ENCODE results near the gene BICRAL.
"Not testable (repeated sequence)": the region's sequence is repeated elsewhere in the genome, so short reads cannot be mapped to it uniquely, and the experiment has no call there.

BICRAL gene, protein sequence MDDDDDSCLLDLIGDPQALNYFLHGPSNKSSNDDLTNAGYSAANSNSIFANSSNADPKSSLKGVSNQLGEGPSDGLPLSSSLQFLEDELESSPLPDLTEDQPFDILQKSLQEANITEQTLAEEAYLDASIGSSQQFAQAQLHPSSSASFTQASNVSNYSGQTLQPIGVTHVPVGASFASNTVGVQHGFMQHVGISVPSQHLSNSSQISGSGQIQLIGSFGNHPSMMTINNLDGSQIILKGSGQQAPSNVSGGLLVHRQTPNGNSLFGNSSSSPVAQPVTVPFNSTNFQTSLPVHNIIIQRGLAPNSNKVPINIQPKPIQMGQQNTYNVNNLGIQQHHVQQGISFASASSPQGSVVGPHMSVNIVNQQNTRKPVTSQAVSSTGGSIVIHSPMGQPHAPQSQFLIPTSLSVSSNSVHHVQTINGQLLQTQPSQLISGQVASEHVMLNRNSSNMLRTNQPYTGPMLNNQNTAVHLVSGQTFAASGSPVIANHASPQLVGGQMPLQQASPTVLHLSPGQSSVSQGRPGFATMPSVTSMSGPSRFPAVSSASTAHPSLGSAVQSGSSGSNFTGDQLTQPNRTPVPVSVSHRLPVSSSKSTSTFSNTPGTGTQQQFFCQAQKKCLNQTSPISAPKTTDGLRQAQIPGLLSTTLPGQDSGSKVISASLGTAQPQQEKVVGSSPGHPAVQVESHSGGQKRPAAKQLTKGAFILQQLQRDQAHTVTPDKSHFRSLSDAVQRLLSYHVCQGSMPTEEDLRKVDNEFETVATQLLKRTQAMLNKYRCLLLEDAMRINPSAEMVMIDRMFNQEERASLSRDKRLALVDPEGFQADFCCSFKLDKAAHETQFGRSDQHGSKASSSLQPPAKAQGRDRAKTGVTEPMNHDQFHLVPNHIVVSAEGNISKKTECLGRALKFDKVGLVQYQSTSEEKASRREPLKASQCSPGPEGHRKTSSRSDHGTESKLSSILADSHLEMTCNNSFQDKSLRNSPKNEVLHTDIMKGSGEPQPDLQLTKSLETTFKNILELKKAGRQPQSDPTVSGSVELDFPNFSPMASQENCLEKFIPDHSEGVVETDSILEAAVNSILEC

DNA sequence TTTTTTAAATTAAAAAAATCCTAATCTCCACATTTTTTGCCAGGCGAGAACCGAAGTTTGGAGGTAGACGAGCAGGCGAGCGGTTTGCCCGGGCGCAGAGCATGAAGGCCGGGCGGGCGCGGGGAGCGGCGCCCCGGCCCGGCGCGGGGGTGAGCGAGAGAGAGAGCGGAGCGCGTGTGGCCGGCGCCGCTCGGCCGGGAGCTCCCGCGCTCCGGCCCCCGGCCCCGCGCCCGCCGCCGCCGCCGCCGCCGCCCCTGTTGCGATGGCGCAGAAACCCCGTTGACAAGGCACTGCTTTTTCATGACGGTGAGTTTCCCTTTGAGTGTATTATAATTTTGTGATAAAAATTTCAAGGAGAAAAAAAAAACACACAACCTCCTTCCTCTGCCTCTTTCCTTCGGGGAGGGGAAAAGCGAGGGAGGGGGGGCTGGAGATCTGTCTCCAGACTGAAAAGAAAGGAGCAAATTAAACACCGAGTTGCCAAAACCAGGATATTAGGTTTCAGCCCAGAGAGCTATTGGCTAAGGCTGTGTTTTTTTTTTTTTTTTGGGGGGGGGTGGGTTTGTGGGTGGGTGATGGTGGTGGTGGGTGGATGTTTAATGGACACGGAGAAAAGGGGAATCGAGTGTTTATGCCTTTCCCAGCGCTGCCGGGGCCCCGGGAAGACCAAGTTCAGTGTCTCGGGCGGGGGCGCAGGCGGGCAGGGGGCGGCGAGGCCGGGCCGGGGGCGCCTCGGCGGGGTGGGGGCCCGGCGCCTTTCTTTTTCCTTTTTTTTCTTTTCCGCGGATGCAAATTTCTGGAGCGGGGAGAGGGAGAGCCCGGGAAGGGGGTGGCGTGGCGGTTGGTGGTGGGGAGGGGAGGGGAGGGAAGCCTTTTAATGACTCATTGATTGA lies at the start of gene BICRAL:
Gene BICRAL (plus strand): TSS at position 257 of the 893 bp plus-strand sequence. CDS start 39,971 bp downstream, outside the sequence.
- no peaks in the 10 kb centered on the region for H3K9me3 ChIP-seq (ENCODE audit: control insufficient read depth, insufficient read depth, low read length)
- H3K4me3 ChIP-seq (ENCODE audit: low read depth, low read length): peak within 1 kb of the TSS; percentile 75
- no peaks in the 10 kb centered on the region for H3K36me3 ChIP-seq (ENCODE audit: control insufficient read depth, insufficient read depth, low read length)
- H3K4me1 ChIP-seq (ENCODE audit: control insufficient read depth, insufficient read depth, low read length): peaks cover 15% of the 10 kb centered on the region
- no peaks in the 10 kb centered on the region for H3K27me3 ChIP-seq (ENCODE audit: control insufficient read depth, insufficient read depth, low read length)
- H3K9ac ChIP-seq (ENCODE audit: low read depth, low read length): peak within 1 kb of the TSS; percentile 98

DNA sequence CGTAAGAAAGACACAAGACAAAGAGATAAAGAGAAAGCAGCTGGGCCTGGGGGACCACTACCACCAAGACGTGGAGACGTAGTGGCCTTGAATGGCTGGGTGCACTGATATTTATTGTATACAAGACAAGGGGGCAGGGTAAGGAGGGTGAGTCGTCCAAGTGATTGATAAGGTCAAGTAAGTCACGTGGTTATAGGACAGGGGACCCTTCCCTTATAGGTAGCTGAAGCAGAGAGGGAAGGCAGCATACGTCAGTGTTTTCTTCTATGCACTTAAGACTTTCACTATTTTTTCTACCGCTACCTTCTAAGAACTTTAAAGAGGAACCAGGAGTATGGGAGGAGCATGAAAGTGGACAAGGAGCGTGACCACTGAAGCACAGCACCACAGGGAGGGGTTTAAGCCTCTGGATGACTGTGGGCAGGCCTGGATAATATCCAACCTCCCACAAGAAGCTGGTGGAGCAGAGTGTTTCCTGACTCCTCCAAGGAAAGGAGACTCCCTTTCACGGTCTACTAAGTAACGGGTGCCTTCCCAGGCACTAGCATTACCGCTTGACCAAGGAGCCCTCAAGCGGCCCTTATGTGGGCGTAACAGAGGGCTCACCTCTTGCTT lies 47.9 kb upstream of the BICRAL start:
- H3K9ac ChIP-seq (ENCODE audit: low read depth, low read length); H3K36me3 ChIP-seq (ENCODE audit: control insufficient read depth, insufficient read depth, low read length); H3K4me1 ChIP-seq (ENCODE audit: control insufficient read depth, insufficient read depth, low read length); H3K27me3 ChIP-seq (ENCODE audit: control insufficient read depth, insufficient read depth, low read length); H3K9me3 ChIP-seq (ENCODE audit: control insufficient read depth, insufficient read depth, low read length); H3K4me3 ChIP-seq (ENCODE audit: low read depth, low read length): not testable (repeated sequence)

- no peak overlapping the region for H3K9ac ChIP-seq (ENCODE audit: low read depth, low read length)
- no peak overlapping the region for H3K4me3 ChIP-seq (ENCODE audit: low read depth, low read length)
Observed at GRCh38 chr6:42735976-42736375, 45.9 kb upstream of the BICRAL start.

DNA sequence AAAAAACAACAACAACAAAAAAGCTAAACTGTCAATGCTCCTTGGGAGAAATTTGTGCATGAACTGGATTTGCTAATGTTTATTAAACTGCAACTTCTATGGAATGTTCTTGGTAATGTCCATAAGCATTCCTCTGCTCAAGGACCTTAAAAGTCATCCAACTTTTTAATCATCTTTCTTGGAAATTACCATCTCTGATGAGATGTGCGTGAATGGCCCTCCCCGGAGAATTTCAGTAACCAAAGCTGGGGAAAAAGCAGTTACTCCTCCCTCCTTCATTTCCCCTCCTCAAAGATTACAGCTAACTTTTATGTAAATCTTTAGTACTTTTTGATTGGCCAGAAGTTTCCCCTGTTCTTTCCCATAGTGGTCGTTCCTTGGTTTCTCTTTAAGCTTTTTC lies 41.1 kb upstream of the BICRAL start:
- Histone ChIP-seq H3K4me1 (ENCODE audit: control insufficient read depth, insufficient read depth, low read length) (no peaks in the 10 kb centered on the region), H3K4me3 (ENCODE audit: low read depth, low read length) (no peak overlapping the region), H3K36me3 (ENCODE audit: control insufficient read depth, insufficient read depth, low read length) (no peaks in the 10 kb centered on the region), H3K9me3 (ENCODE audit: control insufficient read depth, insufficient read depth, low read length) (no peaks in the 10 kb centered on the region), H3K9ac (ENCODE audit: low read depth, low read length) (no peak overlapping the region), H3K27me3 (ENCODE audit: control insufficient read depth, insufficient read depth, low read length) (no peaks in the 10 kb centered on the region)

More at GRCh38 chr6:42735976-42736375, 45.9 kb upstream of the BICRAL start:
- no peaks in the 10 kb centered on the region for H3K27me3 ChIP-seq (ENCODE audit: control insufficient read depth, insufficient read depth, low read length)
- no peaks in the 10 kb centered on the region for H3K9me3 ChIP-seq (ENCODE audit: control insufficient read depth, insufficient read depth, low read length)
- no peaks in the 10 kb centered on the region for H3K4me1 ChIP-seq (ENCODE audit: control insufficient read depth, insufficient read depth, low read length)
- no peaks in the 10 kb centered on the region for H3K36me3 ChIP-seq (ENCODE audit: control insufficient read depth, insufficient read depth, low read length)

- Histone ChIP-seq H3K9ac (ENCODE audit: low read depth, low read length) (no peak overlapping the region), H3K9me3 (ENCODE audit: control insufficient read depth, insufficient read depth, low read length) (no peaks in the 10 kb centered on the region), H3K36me3 (ENCODE audit: control insufficient read depth, insufficient read depth, low read length) (no peaks in the 10 kb centered on the region), H3K4me1 (ENCODE audit: control insufficient read depth, insufficient read depth, low read length) (no peaks in the 10 kb centered on the region), H3K4me3 (ENCODE audit: low read depth, low read length) (no peak overlapping the region), H3K27me3 (ENCODE audit: control insufficient read depth, insufficient read depth, low read length) (no peaks in the 10 kb centered on the region)
Observed at GRCh38 chr6:42742116-42742894, 39.5 kb upstream of the BICRAL start.

DNA sequence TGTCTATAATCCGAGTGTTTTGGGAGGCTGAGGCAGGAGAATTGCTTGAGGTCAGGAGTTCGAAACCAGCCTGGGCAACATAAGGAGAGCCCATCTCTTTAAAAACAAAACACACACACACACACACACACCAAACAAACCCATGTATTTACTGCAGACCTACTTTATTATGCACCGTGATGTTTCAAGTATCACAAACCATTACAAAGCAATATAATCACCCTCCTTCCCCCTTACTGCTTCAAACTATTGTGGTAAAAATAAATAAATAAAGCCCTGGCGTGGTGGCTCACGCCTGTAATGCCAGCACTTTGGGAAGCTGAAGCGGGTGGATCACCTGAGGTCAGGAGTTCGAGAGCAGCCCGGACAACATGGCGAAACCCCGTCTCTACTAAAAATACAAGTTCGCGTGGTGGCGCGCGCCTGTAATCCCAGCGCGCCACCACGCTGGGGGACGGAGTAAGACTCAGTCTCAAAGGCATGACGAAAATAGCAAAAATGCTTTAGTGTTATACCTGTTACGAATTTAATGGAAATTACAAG lies 37.4 kb upstream of the BICRAL start:
- H3K9ac ChIP-seq (ENCODE audit: low read depth, low read length): peak overlapping the region; percentile 91
- peak overlapping the region; percentile 99 for H3K4me3 ChIP-seq (ENCODE audit: low read depth, low read length)
- H3K4me1 ChIP-seq (ENCODE audit: control insufficient read depth, insufficient read depth, low read length): no peaks in the 10 kb centered on the region
- no peaks in the 10 kb centered on the region for H3K27me3 ChIP-seq (ENCODE audit: control insufficient read depth, insufficient read depth, low read length)
- H3K9me3 ChIP-seq (ENCODE audit: control insufficient read depth, insufficient read depth, low read length): no peaks in the 10 kb centered on the region
- H3K36me3 ChIP-seq (ENCODE audit: control insufficient read depth, insufficient read depth, low read length): no peaks in the 10 kb centered on the region

DNA sequence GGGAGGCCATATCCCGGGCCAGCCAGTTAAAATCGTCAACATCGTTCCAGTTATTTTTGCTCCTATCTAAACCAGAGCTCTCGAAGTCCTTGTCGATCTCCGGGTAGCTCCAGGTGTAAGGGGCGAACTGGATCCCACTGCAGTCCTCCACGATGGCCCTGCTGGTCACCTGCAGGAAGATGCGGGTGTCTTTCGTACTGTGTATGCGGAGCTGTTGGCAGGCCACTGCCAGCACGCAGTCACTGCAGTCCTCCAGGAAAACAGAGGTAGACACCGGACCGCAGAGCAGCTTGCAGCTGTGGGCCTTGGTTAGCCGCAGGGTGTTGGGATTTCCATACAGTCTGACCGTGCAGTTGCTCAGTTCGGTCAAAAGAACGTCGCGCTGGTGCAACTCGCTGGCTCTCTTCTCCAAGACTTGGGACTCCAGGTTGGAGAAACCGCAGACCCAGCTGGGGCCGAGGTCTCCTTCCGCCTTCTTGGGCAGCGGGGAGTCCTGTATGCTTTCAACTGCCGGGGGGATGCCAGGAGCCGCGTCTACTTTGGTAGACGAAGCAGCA lies 36.7 kb upstream of the BICRAL start:
- Histone ChIP-seq H3K36me3 (ENCODE audit: control insufficient read depth, insufficient read depth, low read length) (no peaks in the 10 kb centered on the region), H3K9me3 (ENCODE audit: control insufficient read depth, insufficient read depth, low read length) (no peaks in the 10 kb centered on the region), H3K27me3 (ENCODE audit: control insufficient read depth, insufficient read depth, low read length) (no peaks in the 10 kb centered on the region), H3K4me3 (ENCODE audit: low read depth, low read length) (peak overlapping the region; percentile 99), H3K9ac (ENCODE audit: low read depth, low read length) (peak overlapping the region; percentile 91), H3K4me1 (ENCODE audit: control insufficient read depth, insufficient read depth, low read length) (no peaks in the 10 kb centered on the region)

DNA sequence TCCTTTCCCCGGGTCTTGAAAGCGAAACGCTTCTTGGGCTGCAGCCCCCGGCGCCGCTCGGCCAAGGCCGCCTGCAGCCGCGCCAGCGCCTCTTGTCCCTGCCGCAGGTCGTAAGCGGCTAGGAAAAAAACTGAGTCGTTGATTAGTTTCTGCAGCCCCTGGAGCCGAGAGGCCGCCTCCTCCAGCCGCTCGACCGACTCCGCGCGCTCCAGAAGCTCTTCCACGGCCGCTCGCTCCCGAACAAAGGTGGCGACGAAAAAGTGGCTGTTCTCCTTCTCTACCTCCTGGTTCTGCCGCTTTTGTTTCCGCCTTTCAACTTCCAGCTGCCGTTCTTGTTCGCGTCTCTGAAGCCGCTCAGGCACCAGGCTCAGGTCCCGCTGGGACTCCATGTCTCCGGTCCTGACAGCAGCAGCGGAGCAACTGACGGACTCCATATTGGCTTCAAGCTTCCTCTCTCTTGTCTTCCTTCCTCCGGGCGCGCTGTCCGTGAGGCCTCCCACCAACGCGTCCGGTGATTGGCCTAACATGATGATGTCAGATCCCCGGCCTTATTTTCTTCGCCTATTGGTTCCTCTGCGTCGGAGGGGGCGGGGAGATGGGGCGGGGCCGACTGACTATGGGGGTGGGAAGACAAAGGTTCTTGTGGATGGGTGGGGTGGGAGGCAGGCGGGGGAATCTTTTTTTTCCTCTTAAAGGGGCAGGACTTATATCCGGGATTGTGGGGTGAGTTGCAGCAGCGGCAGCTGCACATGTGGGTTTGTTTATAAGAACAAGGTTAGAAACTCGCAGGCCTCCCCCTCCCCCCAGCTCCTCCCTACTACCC lies 36.0 kb upstream of the BICRAL start, which contains the start of gene TBCC:
Gene TBCC (minus strand): TSS at position 464 of the 823 bp plus-strand sequence. CDS start 30 bp downstream, at position 434.
- Histone ChIP-seq H3K9me3 (ENCODE audit: control insufficient read depth, insufficient read depth, low read length) (no peaks in the 10 kb centered on the region), H3K4me3 (ENCODE audit: low read depth, low read length) (peak within 1 kb of the TSS; percentile 99), H3K36me3 (ENCODE audit: control insufficient read depth, insufficient read depth, low read length) (no peaks in the 10 kb centered on the region), H3K9ac (ENCODE audit: low read depth, low read length) (peak within 1 kb of the TSS; percentile 92), H3K4me1 (ENCODE audit: control insufficient read depth, insufficient read depth, low read length) (no peaks in the 10 kb centered on the region), H3K27me3 (ENCODE audit: control insufficient read depth, insufficient read depth, low read length) (no peaks in the 10 kb centered on the region)

All from iPS-15b (cell line).